ENCODE data around the gene CLEC11A.
"Not testable (repeated sequence)": the region's sequence is repeated elsewhere in the genome, so short reads cannot be mapped to it uniquely, and the experiment has no call there.

Gene CLEC11A

DNA sequence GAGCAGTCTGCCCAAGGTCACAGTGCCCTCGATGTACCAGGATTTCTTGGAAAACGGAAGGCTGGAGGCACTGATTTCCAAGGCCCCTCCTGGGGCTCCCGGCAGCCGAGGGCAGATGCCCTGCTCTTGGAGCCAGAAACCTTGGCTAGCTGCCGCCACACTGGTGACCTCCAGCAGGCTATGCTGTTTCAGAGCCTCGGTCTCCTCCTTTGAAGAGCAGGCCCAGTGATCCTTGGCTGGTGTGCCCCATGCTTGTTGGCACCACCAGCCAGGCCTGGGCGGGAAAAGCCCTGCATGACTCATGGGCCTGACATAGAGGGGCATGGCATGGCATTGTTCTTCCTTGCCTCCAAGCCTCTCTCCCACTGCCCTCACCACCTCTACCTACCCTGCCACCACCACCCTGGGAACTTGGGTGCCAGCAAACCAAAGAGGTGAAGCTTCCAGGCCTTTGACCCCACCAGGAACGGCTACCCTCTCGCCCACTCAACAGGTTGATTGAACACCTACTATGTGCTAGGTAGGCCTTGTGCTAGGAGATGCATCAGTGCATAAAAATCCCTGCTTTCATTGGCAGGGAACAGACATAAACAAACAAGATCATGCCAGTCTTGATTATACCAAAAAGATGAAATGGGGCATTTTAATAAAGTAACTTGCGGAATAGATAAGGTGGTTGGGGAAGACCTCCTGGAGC, 1.6 kb upstream of the CLEC11A start:
- DNase-seq = peak in 1 of 56 donors; percentile 15

DNA sequence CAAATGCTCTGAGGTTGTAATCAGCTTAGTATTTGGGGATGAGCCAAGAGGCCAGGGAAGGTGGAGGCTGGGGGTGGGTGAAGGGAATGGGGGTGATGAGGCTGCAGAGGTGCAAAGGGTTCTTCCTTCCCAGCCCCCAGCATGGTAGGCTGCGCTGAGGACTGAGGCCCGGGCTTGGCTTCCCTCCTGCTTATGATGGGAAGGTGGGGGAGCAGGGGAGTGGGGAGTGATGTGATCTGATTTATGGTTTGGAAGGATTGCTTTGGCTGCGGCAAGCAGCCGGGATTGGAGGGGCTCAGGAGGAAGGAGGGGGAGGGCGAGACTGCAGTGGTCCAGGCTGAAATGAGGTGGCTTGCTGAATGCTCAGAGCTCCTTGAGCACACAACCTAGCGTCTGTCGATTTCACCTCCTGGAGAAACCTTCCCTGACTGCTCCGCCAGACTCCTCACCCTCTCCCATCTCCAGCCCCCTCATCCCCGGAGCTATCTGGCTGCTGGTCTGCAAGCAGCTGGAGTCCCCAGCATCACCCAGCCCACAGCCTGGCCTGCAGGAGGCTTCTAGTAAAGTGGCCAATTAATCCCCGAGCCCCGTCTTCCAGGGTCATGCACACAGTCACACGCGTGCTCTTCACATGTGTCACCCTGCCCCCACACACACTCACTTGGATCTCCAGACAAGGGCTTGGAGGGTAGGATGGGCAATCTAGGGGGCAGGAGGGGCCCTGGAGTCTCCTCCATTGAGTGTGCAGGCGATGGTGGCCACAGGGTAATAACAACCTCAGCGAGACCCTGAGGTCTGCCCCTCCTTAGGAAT, 757 bp upstream of the CLEC11A start:
- no peak for DNase-seq

DNA sequence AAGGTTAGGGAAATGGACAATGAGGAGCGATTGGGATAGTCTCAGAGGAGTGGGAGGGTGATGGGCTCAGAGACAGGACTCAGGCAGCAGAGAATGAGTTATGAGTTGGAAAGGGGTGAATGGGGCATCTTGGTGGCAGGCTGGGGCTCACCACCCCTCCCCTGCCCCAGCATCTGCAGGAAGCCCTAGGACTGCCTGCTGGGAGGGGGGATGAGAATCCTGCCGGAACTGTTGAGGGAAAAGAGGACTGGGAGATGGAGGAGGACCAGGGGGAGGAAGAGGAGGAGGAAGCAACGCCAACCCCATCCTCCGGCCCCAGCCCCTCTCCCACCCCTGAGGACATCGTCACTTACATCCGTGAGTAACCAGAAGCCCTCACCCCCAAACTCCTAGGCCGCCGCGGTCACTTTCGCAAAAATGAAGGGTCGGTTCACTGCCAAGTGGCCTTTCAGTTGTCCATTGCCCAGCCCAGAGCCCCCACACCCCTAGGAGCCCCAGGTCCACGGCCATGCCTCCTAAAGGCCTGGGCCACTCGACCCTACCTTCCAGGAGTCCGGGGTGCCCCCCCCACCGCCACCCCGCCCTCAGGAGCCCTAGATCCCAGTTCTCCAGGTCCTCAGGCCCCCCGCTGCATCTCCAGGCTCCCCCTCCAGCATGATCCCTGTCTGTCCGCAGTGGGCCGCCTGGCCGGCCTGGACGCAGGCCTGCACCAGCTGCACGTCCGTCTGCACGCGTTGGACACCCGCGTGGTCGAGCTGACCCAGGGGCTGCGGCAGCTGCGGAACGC, 764 bp downstream of the CLEC11A start:
- peak in 2 of 56 donors; percentile 51 to 64 for DNase-seq

DNA sequence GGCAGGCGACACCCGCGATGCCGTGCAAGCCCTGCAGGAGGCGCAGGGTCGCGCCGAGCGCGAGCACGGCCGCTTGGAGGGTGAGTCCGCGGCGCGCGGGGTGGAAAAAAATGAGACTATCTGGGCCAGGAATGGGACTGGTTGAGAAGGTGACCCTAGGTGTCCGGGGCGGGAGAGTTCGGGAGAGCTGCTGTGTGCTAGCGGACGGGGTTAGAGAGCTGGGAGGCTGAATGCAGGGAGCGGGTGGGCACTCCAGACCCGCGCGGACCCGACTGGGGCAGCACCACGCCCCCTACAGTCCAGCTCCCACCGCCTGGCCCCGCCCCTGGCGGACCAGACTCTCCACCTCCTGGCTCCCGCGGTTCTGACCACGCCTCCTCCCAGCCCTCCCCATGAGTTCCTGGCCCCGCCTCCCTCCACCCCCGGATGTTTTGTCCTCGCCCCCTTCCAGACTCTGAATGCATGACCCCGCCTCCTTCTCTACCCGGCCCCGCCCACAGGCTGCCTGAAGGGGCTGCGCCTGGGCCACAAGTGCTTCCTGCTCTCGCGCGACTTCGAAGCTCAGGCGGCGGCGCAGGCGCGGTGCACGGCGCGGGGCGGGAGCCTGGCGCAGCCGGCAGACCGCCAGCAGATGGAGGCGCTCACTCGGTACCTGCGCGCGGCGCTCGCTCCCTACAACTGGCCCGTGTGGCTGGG, 1.5 kb downstream of the CLEC11A start:
- DNase-seq = peak; percentile 81 to 100 (median 99)

- peak in 1 of 56 donors; percentile 74 for DNase-seq
These were observed 2.2 kb downstream of the CLEC11A start for GRCh38 chr19:50725218-50725910.

DNA sequence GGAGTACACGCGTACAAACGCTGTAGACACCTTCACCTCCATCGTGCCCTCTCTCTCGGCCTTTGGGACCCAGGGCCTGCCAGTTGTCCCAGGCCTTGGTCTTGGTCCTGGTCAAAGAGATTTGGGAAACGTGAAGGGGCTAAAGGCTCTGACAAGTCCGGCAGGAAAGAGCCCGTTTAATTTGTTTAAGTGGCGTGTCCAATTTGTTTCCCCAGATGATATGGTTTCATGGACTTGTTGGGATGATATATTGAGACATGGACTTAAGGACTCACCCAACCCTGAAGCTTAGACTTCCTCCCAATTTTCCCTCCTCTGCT, 2.7 kb downstream of the CLEC11A start:
- DNase-seq = no peak

GRCh38 chr19:50728084-50728737, 5.0 kb downstream of the CLEC11A start:
- DNase-seq = peak in 54 of 56 donors; percentile 13 to 94 (median 75)

DNA sequence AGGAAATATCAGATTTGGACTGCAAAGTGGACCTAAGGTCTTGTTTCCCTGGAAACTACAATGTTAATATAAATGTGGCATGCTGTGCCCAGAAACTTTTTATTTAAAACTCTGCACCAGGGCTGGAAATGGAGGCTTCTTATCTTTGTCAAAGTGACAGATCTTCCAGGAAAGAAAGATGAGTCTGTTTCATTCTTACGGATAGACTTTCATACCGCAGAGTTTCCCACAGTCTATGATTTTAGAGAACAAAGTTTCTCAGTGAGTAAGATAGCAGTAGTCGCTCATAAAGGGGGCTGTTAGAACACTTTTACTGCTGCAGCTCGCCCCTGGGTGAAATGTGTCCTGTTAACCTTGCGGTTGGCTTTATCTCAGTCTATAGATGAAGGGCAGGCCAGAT, 6.7 kb downstream of the CLEC11A start:
- DNase-seq = no peak

GRCh38 chr19:50735869-50736268, 12.7 kb downstream of the CLEC11A start:
- DNase-seq = no peak

GRCh38 chr19:50736338-50736737, 13.2 kb downstream of the CLEC11A start:
- no peak for DNase-seq

DNA sequence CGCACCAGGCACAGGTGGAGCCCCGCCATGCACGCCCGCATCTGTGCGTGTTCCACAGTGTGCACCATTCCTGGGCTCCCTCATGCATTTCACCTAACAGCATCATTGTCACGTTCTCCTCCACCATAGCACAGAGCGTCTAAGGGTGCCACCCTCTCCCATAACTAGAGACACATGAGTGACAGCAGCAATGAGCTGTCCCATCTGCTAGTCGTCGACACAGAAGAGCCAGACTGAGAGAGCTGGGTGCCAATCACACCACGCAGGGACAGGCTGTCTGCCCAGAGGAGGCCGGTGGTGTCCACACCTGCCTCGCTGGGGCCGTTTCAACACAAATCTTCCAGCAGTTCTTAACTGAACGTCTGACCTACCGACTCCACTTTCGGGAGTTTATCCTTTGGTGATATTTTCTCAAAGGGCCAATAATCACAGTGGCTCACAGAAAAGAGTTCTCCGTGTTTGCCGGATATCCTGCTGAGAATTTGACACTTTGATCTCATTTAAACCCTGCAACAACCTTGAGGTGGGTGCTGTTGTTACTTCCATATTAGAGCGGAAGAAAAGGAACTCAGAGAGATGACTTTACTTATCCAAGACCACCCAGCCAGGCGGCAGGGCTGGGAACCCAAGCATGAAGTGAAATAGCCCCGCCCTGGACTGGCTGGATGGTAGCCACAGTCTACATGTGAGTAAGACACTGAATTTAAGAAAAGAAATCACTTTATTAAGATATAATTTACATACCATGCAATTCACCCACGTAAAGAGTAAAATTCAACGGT, 16.2 kb downstream of the CLEC11A start:
- no peak for DNase-seq

DNA sequence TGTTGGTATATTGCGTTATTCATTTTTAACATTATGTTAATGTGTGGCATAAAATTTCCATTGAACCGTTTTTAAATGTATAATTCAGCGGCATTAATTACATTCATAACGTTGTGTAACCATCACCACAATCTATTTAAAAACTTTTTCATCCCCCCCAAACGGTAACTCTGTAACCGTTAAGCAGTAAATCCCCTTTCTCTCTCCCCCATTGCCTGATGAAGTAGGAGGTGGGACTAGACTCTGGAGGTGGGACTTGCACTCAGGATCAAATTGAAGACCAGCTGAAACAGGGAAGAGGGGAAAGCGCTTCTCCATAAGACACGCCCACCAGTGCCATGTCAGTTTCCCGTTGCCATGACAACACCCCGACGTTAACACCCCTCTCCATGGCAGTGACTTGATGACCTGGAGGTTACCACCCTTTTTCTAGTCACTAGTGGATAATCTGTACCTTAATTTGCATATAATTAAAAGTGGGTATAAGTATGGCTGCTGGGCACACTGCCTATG, 16.8 kb downstream of the CLEC11A start:
- no peak for DNase-seq

DNA sequence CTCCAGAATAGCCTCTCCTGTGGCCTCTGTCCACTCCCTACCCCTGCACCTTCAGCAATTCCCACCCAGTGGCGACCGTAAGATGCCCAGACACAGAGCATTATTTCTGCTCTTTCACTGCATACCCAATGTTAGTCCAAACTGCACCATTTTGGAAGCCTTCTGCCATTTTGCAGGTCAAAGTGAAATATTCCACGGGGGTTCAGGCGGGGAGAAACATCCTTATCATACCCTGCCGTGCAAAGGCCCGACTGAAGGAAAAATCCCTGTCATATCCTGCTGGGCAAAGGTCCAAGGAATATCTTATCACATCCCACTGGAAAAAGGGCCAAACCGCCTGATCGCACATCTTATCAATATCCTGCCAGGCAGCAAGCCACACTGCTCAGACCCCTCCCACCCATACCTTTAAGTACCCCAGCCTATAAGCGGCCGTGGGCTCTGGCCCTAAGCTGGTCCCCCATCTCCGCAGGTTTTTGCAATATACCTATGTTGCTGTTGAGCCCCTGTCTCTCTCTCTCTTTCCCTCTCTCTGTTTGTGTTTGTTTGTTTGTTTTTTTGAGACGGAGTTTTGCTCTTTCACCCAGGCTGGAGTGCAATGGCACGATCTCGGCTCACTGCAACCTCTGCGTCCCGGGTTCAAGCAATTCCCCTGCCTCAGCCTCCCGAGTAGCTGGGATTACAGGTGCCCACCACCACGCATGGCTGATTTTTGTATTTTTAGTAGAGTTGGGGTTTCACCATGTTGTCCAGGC, 18.2 kb downstream of the CLEC11A start:
- no peak for DNase-seq

- no peak for DNase-seq
These were observed 20.4 kb downstream of the CLEC11A start for GRCh38 chr19:50743537-50743936.

GRCh38 chr19:50745221-50745620, 22.1 kb downstream of the CLEC11A start:
- no peak for DNase-seq

DNA sequence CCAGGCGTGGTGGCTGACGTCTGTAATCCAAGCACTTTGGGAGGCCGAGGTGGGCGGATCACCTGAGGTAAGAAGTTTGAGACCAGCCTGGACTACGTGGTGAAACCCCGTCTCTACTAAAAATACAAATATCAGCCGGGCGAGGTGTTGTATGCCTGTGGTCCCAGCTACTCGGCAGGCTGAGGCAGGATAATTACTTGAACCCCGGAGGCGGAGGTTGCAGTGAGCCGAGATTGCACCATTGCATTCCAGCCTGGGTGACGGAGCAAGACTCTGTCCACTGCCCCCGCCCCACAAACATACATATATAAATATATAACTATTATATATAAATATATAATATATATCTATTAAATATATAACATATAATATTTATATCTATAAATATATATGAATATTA, 24.0 kb downstream of the CLEC11A start:
- DNase-seq = not testable (repeated sequence)

DNA sequence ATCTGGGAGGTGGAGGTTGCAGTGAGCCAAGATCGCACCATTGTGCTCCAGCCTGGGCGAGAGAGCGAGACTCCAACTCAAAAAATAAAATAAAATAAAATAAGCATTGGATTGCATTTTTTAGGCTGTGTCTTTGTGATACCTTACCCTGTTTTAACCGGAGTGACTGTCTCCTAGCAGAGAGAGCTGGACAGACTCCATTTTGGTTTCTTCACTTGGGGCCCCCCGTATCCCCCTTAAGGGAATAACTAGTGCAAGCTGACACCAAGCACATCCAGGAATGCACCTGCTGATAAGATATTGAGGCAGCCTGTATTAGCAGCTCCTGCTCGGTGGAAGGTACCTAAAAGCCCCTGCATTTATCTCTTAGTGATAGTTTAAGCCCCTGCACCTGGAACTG, 26.3 kb downstream of the CLEC11A start:
- DNase-seq = no peak

- no peak for DNase-seq
These were observed 26.8 kb downstream of the CLEC11A start for GRCh38 chr19:50750010-50750409.

DNA sequence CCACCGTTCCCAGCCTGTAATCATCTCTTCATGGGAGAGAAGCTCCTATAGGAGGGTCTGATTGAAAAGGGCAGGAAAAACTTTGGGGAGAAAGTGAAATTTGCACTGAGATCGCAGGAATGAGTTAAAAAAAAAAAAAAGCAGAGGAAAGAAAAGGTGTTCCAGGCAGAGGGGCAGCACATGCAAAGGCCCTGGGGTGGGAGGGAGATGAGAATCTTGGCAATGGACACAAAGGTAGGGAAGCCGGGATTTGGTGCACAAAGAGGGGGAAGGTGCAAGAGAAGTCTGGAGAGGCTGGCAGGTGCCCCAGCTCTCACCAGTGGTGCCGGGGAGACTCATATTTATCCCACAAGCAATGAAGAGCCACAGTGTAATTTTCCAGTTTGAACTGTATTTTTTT, 30.7 kb downstream of the CLEC11A start:
- no peak for DNase-seq
